Neural cell (in vitro differentiated cells): ENCODE measurements around the gene PRCP. TPM values are rescaled to one million over a fixed set of nuclear protein-coding genes. Genes with fewer than 3 reads are reported as not detected.

Experiments
- H2AFZ ChIP-seq: fragments of 200-600, 300-800 bp; sonication (generic), shearing (Covaris generic); 2 replicates; pipeline ENCODE4 v1.6.0; 2014; ENCODE audit warnings: low read depth, mild to moderate bottlenecking, antibody characterized with exemption, low read length, moderate library complexity
- H3F3A ChIP-seq: fragments of 200-600 bp; shearing (Covaris generic); 2 replicates; pipeline ENCODE4 v1.6.1; 2016; ENCODE audit warnings: mild to moderate bottlenecking, moderate library complexity, mixed read lengths, antibody characterized with exemption, low read length; ENCODE audit not compliant: insufficient read depth, poor library complexity, severe bottlenecking
- H3K27ac ChIP-seq: fragments of 200-600, 300-800 bp; sonication (generic), shearing (Covaris generic); 2 replicates; pipeline ENCODE4 v1.5.1; 2014; ENCODE audit warnings: mild to moderate bottlenecking, low read length, moderate library complexity
- H3K27me3 ChIP-seq: fragments of 300-800, 200-600 bp; sonication (generic), shearing (Covaris generic); 2 replicates; pipeline ENCODE4 v1.6.0; 2014; ENCODE audit warnings: mild to moderate bottlenecking, low read depth, low read length, moderate library complexity; ENCODE audit not compliant: insufficient read depth
- H3K36me3 ChIP-seq: fragments of 300-800, 200-600 bp; sonication (generic), shearing (Covaris generic); 2 replicates; pipeline ENCODE4 v1.5.1; 2014; ENCODE audit warnings: mild to moderate bottlenecking, antibody characterized with exemption, low read length, moderate library complexity; ENCODE audit not compliant: insufficient read depth
- H3K4me2 ChIP-seq: fragments of 300-800, 200-600 bp; sonication (generic), shearing (Covaris generic); 2 replicates; pipeline ENCODE4 v1.6.0; 2014; ENCODE audit warnings: mild to moderate bottlenecking, low read length
- H3K4me3 ChIP-seq: fragments of 300-800, 200-600 bp; sonication (generic), shearing (Covaris generic); 2 replicates; pipeline ENCODE4 v1.5.1; 2014; ENCODE audit warnings: mild to moderate bottlenecking, low read length, moderate library complexity
- H3K79me2 ChIP-seq: fragments of 200-600 bp; shearing (Covaris generic); replicated peaks from 2 replicates; pipeline ENCODE4 v1.6.0; 2014; ENCODE audit warnings: mild to moderate bottlenecking, low read length, moderate library complexity; ENCODE audit not compliant: insufficient read depth
- H3K9ac ChIP-seq: fragments of 300-800, 200-600 bp; sonication (generic), shearing (Covaris generic); 2 replicates; pipeline ENCODE4 v1.6.1; 2016; ENCODE audit warnings: mild to moderate bottlenecking, low read length, mixed read lengths
- H3K9me2 ChIP-seq: fragments of 200-600 bp; shearing (Covaris generic); 2 replicates; pipeline ENCODE4 v1.6.1; 2016; ENCODE audit warnings: mild to moderate bottlenecking, low read length, mixed read lengths; ENCODE audit not compliant: insufficient read depth
- H3K9me3 ChIP-seq: fragments of 200-600, 300-800 bp; sonication (generic), shearing (Covaris generic); 2 replicates; pipeline ENCODE4 v1.6.1; 2016; ENCODE audit warnings: mild to moderate bottlenecking, mixed run types, low read length, moderate library complexity, mixed read lengths
- H4K20me1 ChIP-seq: fragments of 200-600 bp; shearing (Covaris generic); 2 replicates; pipeline ENCODE4 v1.6.1; 2016; ENCODE audit warnings: mild to moderate bottlenecking, mixed run types; ENCODE audit not compliant: insufficient read depth
- CTCF ChIP-seq: fragments of 450-650 bp; IDR thresholded peaks from 2 replicates; pipeline ENCODE4 v1.5.1; 2014; ENCODE audit warnings: antibody characterized with exemption, mild to moderate bottlenecking, moderate library complexity; ENCODE audit not compliant: poor library complexity, severe bottlenecking
- EP300 ChIP-seq: fragments of 450-650 bp; conservative IDR thresholded peaks from 2 replicates; pipeline ENCODE4 v1.6.1; 2014; ENCODE audit warnings: antibody characterized with exemption, mild to moderate bottlenecking, moderate library complexity; ENCODE audit not compliant: poor library complexity, severe bottlenecking
- EZH2 ChIP-seq: fragments of 200-600, 300-800 bp; shearing (Covaris generic), sonication (generic); IDR thresholded peaks from 2 replicates; pipeline ENCODE4 v1.6.1; 2014; ENCODE audit warnings: antibody characterized with exemption, low read length, borderline replicate concordance, mild to moderate bottlenecking; ENCODE audit not compliant: insufficient read depth, poor library complexity, severe bottlenecking
- MXI1 ChIP-seq: fragments of 450-650 bp; conservative IDR thresholded peaks from 2 replicates; pipeline ENCODE4 v1.6.1; 2014; ENCODE audit warnings: antibody characterized with exemption, mild to moderate bottlenecking; ENCODE audit not compliant: poor library complexity, severe bottlenecking
- POLR2AphosphoS5 ChIP-seq: IDR thresholded peaks from 2 replicates; pipeline ENCODE4 v1.6.1; 2012
- RAD21 ChIP-seq: fragments of 450-650 bp; conservative IDR thresholded peaks from 2 replicates; pipeline ENCODE4 v1.6.1; 2014; ENCODE audit warnings: antibody characterized with exemption, mild to moderate bottlenecking, moderate library complexity
- SMC3 ChIP-seq: fragments of 450-650 bp; conservative IDR thresholded peaks from 2 replicates; pipeline ENCODE4 v1.6.1; 2014; ENCODE audit warnings: antibody characterized with exemption, mild to moderate bottlenecking, moderate library complexity; ENCODE audit not compliant: poor library complexity
- TAF1 ChIP-seq: IDR thresholded peaks from 2 replicates; pipeline ENCODE4 v1.6.1; 2012; ENCODE audit warnings: low read depth
- polyA plus RNA-seq: library from polyadenylated mRNA; depleted of rRNA; stranded (reverse); fragments of >200 nt; gene quantifications from 2 replicates; pipeline ENCODE4 v1.2.3, GENCODE V29; 2014
- TF ChIP-seq, protein P1 (sequence below): IDR thresholded peaks from 2 replicates; pipeline ENCODE4 v1.6.1; 2012; ENCODE audit warnings: borderline replicate concordance

PRCP gene
- polyA plus RNA-seq, 1 donor from 2014 or later = 6.1 TPM

DNA sequence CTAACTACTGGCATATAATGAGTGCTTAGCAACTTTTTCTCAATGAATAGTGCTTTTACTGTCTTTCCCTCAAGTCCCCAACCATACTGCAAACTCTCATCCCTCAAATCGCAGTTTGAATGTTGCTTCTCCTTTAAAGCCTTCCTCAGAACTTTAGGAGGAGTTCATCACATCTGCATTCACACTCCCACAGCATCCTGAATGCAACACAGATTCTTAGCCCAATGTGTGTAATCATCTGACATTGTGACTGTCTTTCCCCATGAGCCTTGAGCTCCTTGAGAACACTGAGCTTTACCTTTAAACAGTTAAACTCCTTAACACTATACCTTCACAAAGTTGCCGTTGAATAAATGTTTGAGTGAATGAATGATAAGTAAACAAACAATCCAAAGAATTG is 84.8 kb downstream of the PRCP start:
- Histone ChIP-seq H3K79me2 (no peaks in the 10 kb centered on the region), H3K4me3 (no peak overlapping the region), H2AFZ (no peak overlapping the region), H3K27ac (no peak overlapping the region), H3K9me2 (no peaks in the 10 kb centered on the region), H4K20me1 (no peaks in the 10 kb centered on the region), H3K4me2 (no peak overlapping the region), H3K9me3 (no peaks in the 10 kb centered on the region), H3K27me3 (peaks cover 5% of the 10 kb centered on the region), H3K9ac (no peak overlapping the region), H3F3A (no peaks in the 10 kb centered on the region), H3K36me3 (no peaks in the 10 kb centered on the region)
- TF ChIP-seq EP300 (no peak), EZH2 (no peak), SMC3 (no peak), RAD21 (no peak), POLR2AphosphoS5 (no peak), TAF1 (no peak), CTCF (no peak), MXI1 (no peak)
- TF ChIP-seq, protein P1, sequence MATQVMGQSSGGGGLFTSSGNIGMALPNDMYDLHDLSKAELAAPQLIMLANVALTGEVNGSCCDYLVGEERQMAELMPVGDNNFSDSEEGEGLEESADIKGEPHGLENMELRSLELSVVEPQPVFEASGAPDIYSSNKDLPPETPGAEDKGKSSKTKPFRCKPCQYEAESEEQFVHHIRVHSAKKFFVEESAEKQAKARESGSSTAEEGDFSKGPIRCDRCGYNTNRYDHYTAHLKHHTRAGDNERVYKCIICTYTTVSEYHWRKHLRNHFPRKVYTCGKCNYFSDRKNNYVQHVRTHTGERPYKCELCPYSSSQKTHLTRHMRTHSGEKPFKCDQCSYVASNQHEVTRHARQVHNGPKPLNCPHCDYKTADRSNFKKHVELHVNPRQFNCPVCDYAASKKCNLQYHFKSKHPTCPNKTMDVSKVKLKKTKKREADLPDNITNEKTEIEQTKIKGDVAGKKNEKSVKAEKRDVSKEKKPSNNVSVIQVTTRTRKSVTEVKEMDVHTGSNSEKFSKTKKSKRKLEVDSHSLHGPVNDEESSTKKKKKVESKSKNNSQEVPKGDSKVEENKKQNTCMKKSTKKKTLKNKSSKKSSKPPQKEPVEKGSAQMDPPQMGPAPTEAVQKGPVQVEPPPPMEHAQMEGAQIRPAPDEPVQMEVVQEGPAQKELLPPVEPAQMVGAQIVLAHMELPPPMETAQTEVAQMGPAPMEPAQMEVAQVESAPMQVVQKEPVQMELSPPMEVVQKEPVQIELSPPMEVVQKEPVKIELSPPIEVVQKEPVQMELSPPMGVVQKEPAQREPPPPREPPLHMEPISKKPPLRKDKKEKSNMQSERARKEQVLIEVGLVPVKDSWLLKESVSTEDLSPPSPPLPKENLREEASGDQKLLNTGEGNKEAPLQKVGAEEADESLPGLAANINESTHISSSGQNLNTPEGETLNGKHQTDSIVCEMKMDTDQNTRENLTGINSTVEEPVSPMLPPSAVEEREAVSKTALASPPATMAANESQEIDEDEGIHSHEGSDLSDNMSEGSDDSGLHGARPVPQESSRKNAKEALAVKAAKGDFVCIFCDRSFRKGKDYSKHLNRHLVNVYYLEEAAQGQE = no peak

DNA sequence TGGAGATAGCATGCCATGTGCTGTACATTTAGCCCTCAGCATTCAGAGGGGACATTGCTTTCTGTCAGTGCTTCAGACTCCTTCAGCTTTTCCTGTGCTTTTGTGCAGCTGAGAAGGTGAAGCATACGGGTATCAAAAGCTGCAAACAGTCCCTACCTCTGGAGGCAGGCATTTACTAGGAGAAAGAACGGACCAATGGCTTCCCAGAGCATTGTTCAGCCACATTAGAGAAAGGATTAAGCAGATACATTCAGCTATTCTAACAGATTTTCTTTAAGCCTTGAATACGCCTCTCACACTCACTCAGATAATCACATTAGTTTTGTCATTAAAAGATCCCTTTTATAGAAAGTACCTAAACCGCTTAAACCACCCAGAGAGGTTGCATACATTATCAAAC is 85.9 kb downstream of the PRCP start:
- H3K9me3 ChIP-seq = no peaks in the 10 kb centered on the region
- TF ChIP-seq EP300 (no peak), MXI1 (no peak), SMC3 (no peak), CTCF (no peak)
- TF ChIP-seq, protein P1 = no peak
- peaks cover 5% of the 10 kb centered on the region for H3K27me3 ChIP-seq
- no peak overlapping the region for H2AFZ ChIP-seq
- no peak overlapping the region for H3K27ac ChIP-seq
- H3K36me3 ChIP-seq = no peaks in the 10 kb centered on the region
- no peaks in the 10 kb centered on the region for H3K79me2 ChIP-seq
- no peaks in the 10 kb centered on the region for H3F3A ChIP-seq
- no peak overlapping the region for H3K9ac ChIP-seq
- H4K20me1 ChIP-seq = no peaks in the 10 kb centered on the region
- H3K9me2 ChIP-seq = no peaks in the 10 kb centered on the region
- H3K4me3 ChIP-seq = no peak overlapping the region
- H3K4me2 ChIP-seq = no peak overlapping the region
